H9 (cell line): Measurements from ENCODE around the gene ANKRD39. TPM values are rescaled to one million over a fixed set of nuclear protein-coding genes. Genes with fewer than 3 reads are reported as not detected.

Experiments
- DNase-seq: peaks from one replicate; pipeline ENCODE4 v3.0.0-alpha.2; 2017
- H2AFZ ChIP-seq: one replicate; pipeline ENCODE4 v1.6.1; 2013; ENCODE audit warnings: mild to moderate bottlenecking, low read length, control low read depth, moderate library complexity
- H2AK5ac ChIP-seq: 2 replicates; pipeline ENCODE4 v1.6.1; 2013; ENCODE audit warnings: low read length, control low read depth, mixed read lengths; ENCODE audit not compliant: insufficient read length
- H2BK120ac ChIP-seq: one replicate; pipeline ENCODE4 v1.6.1; 2013; ENCODE audit warnings: low read depth, mild to moderate bottlenecking, low read length, control low read depth, inconsistent platforms; ENCODE audit not compliant: poor library complexity, severe bottlenecking
- H2BK12ac ChIP-seq: 2 replicates; pipeline ENCODE4 v1.6.1; 2013; ENCODE audit warnings: low read length, control low read depth, mixed read lengths, low read depth; ENCODE audit not compliant: insufficient read length
- H2BK15ac ChIP-seq: 2 replicates; pipeline ENCODE4 v1.6.1; 2013; ENCODE audit warnings: low read depth, low read length, control low read depth
- H2BK20ac ChIP-seq: one replicate; pipeline ENCODE4 v1.6.1; 2013; ENCODE audit warnings: low read depth, mild to moderate bottlenecking, low read length, control low read depth, inconsistent platforms; ENCODE audit not compliant: poor library complexity, severe bottlenecking
- H2BK5ac ChIP-seq: 2 replicates; pipeline ENCODE4 v1.6.1; 2013; ENCODE audit warnings: low read length, control low read depth, mixed read lengths; ENCODE audit not compliant: insufficient read length
- H3K14ac ChIP-seq: 2 replicates; pipeline ENCODE4 v1.6.1; 2013; ENCODE audit warnings: low read length, control low read depth; ENCODE audit not compliant: insufficient read depth
- H3K18ac ChIP-seq: 2 replicates; pipeline ENCODE4 v1.6.1; 2013; ENCODE audit warnings: low read depth, mild to moderate bottlenecking, mixed read lengths, low read length, control low read depth; ENCODE audit not compliant: insufficient read length
- H3K23ac ChIP-seq: 2 replicates; pipeline ENCODE4 v1.6.1; 2013; ENCODE audit warnings: low read length, control low read depth, mixed read lengths, low read depth; ENCODE audit not compliant: insufficient read length
- H3K23me2 ChIP-seq: 2 replicates; pipeline ENCODE4 v1.6.1; 2013; ENCODE audit warnings: low read depth, mild to moderate bottlenecking, mixed read lengths, low read length, control low read depth; ENCODE audit not compliant: insufficient read length, poor library complexity, severe bottlenecking
- H3K27ac ChIP-seq: 2 replicates; pipeline ENCODE4 v1.5.1; 2013; ENCODE audit warnings: low read length, control low read depth, mixed read lengths, low read depth; ENCODE audit not compliant: insufficient read length
- H3K27me3 ChIP-seq: 2 replicates; pipeline ENCODE4 v1.6.1; 2013; ENCODE audit warnings: low read length, control low read depth, inconsistent platforms; ENCODE audit not compliant: insufficient read depth
- H3K4ac ChIP-seq: 2 replicates; pipeline ENCODE4 v1.6.1; 2013; ENCODE audit warnings: low read depth, mild to moderate bottlenecking, control low read depth, inconsistent platforms, low read length, moderate library complexity
- H3K4me1 ChIP-seq: 2 replicates; pipeline ENCODE4 v1.6.1; 2013; ENCODE audit warnings: low read length, control low read depth, inconsistent platforms; ENCODE audit not compliant: insufficient read depth
- H3K4me2 ChIP-seq: 2 replicates; pipeline ENCODE4 v1.6.1; 2013; ENCODE audit warnings: low read length, control low read depth, mixed read lengths; ENCODE audit not compliant: insufficient read length, insufficient read depth
- H3K56ac ChIP-seq: 2 replicates; pipeline ENCODE4 v1.6.1; 2013; ENCODE audit warnings: low read depth, mild to moderate bottlenecking, mixed read lengths, low read length, control low read depth; ENCODE audit not compliant: insufficient read length
- H3K79me1 ChIP-seq: 2 replicates; pipeline ENCODE4 v1.6.1; 2013; ENCODE audit warnings: low read depth, mild to moderate bottlenecking, moderate library complexity, low read length, control low read depth, inconsistent platforms; ENCODE audit not compliant: insufficient read depth, poor library complexity, severe bottlenecking
- H3K79me2 ChIP-seq: 2 replicates; pipeline ENCODE4 v1.6.1; 2013; ENCODE audit warnings: low read length, control low read depth, inconsistent platforms; ENCODE audit not compliant: insufficient read depth
- H3K9ac ChIP-seq: 2 replicates; pipeline ENCODE4 v1.6.1; 2013; ENCODE audit warnings: low read length, control low read depth, mixed read lengths; ENCODE audit not compliant: insufficient read length; ENCODE audit errors: extremely low read depth
- H3K9me3 ChIP-seq: one replicate; pipeline ENCODE4 v1.6.1; 2013; ENCODE audit warnings: low read depth, low read length, inconsistent platforms; ENCODE audit not compliant: control insufficient read depth
- H3T11ph ChIP-seq: one replicate; pipeline ENCODE4 v1.6.1; 2013; ENCODE audit warnings: mild to moderate bottlenecking, low read length, control low read depth, inconsistent platforms
- H4K20me1 ChIP-seq: one replicate; pipeline ENCODE4 v1.6.1; 2013; ENCODE audit not compliant: control insufficient read depth, insufficient read length, insufficient read depth
- H4K5ac ChIP-seq: 2 replicates; pipeline ENCODE4 v1.6.1; 2013; ENCODE audit warnings: low read depth, mild to moderate bottlenecking, mixed read lengths, low read length, control low read depth; ENCODE audit not compliant: insufficient read length
- H4K8ac ChIP-seq: replicated peaks from 2 replicates; pipeline ENCODE4 v1.6.1; 2013; ENCODE audit warnings: low read length, control low read depth, mixed read lengths, low read depth; ENCODE audit not compliant: insufficient read length
- H4K91ac ChIP-seq: 2 replicates; pipeline ENCODE4 v1.6.1; 2013; ENCODE audit warnings: low read depth, mild to moderate bottlenecking, moderate library complexity, mixed read lengths, low read length, control low read depth; ENCODE audit not compliant: insufficient read length
- H3K27ac Mint-ChIP-seq, 3 experiments: 2 replicates in 2 of 3; 3 replicates in 1 of 3; pipeline ENCODE4 v1.8.0; 2020 to 2021; ENCODE audit warnings: mixed read lengths in 3 of 3, mild to moderate bottlenecking in 1 of 3, moderate library complexity in 1 of 3
- H3K27me3 Mint-ChIP-seq: 2 replicates; pipeline ENCODE4 v1.8.0; 2021; ENCODE audit warnings: low read depth, mild to moderate bottlenecking, moderate library complexity, mixed read lengths
- H3K36me3 Mint-ChIP-seq, 3 experiments: 2 replicates in 2 of 3; 3 replicates in 1 of 3; pipeline ENCODE4 v1.8.0; 2020 to 2021; ENCODE audit warnings: low read depth in 3 of 3, mixed read lengths in 3 of 3; ENCODE audit not compliant: insufficient read depth in 1 of 3
- H3K4me1 Mint-ChIP-seq, 2 experiments: 2 replicates each; pipeline ENCODE4 v1.8.0; 2020; ENCODE audit warnings: mixed read lengths in 2 of 2
- H3K4me3 Mint-ChIP-seq, 2 experiments: 2 replicates in 1 of 2; 3 replicates in 1 of 2; pipeline ENCODE4 v1.8.0; 2020 to 2021; ENCODE audit warnings: mild to moderate bottlenecking in 2 of 2, mixed read lengths in 2 of 2, moderate library complexity in 1 of 2
- H3K9me3 Mint-ChIP-seq, 2 experiments: 2 replicates in 1 of 2; 3 replicates in 1 of 2; pipeline ENCODE4 v1.8.0; 2020; ENCODE audit warnings: mild to moderate bottlenecking in 2 of 2, mixed read lengths in 2 of 2, moderate library complexity in 1 of 2
- CTCF ChIP-seq: fragments of 200-600 bp; sonication (generic); conservative IDR thresholded peaks from 3 replicates; pipeline ENCODE4 v1.8.0; 2021; ENCODE audit warnings: antibody characterized with exemption, mild to moderate bottlenecking
- WGBS: extraction: QIAGEN DNeasy Blood & Tissue Kit; methylation state at CpG from one replicate; pipeline ENCODE4 v1.1.7; 2013; ENCODE audit warnings: missing lambda C conversion rate, low lambda C conversion rate, mixed read lengths; ENCODE audit not compliant: insufficient read length; ENCODE audit errors: extremely low coverage; 5-methylcytosine and 5-hydroxymethylcytosine counted together
- total RNA-seq: library from RNA; stranded (reverse); gene quantifications from 2 replicates; pipeline ENCODE4 v1.2.1, GENCODE V29; 2021

The ANKRD39 gene
- total RNA-seq, 1 experiment from 2014 or later = 13.0 TPM

GRCh38 chr2:96865654-96866053 lies 7.8 kb upstream of the ANKRD39 start:
- Mint-ChIP-seq H3K27ac (peak overlapping the region in 2 of 3 experiments; percentile 37 to 44; a peak in 1 of 7 replicates), H3K27me3 (no peaks in the 10 kb centered on the region), H3K9me3 (no peaks in the 10 kb centered on the region), H3K4me1 (peaks cover 9 to 11% of the 10 kb centered on the region in 2 experiments), H3K36me3 (peaks cover 24 to 60% (median 58%) of the 10 kb centered on the region in 3 experiments; a peak in 6 of 7 replicates), H3K4me3 (peak overlapping the region in 1 of 2 experiments; percentile 10; a peak in 3 of 5 replicates)
- Histone ChIP-seq H4K91ac (no peak overlapping the region), H3K56ac (no peak overlapping the region), H3K14ac (no peak overlapping the region), H3K4me1 (0 out of 2 replicates have a peak, but pooled peaks cover 3% of the 10 kb centered on the region), H2BK120ac (no peak overlapping the region), H2BK20ac (no peak overlapping the region), H3K4ac (no peak overlapping the region), H2AK5ac (no peak overlapping the region), H3K9me3 (no peaks in the 10 kb centered on the region), H3K79me2 (peaks cover 10% of the 10 kb centered on the region; the same call in 1 of the 2 replicates), H2BK5ac (no peak overlapping the region), H4K20me1 (no peaks in the 10 kb centered on the region), H3K79me1 (peaks cover 10% of the 10 kb centered on the region), H3K27ac (no peak overlapping the region), H2BK12ac (no peak overlapping the region), H2AFZ (no peak overlapping the region), H4K5ac (no peak overlapping the region), H3K27me3 (no peaks in the 10 kb centered on the region), H3T11ph (no peak overlapping the region), H3K23ac (no peak overlapping the region), H4K8ac (peak overlapping the region; percentile 47), H3K18ac (no peak overlapping the region), H2BK15ac (no peak overlapping the region), H3K23me2 (peaks cover 15% of the 10 kb centered on the region), H3K4me2 (no peak overlapping the region), H3K9ac (no peak overlapping the region)
- no peak for TF ChIP-seq CTCF
- no peak for DNase-seq
- WGBS = no CpG with 5 or more reads among the region's 16 CpGs
